NCI-H1694 (cell line): ENCODE results near the gene NAT8L.

Experiments
- DNase-seq: peaks from one replicate; lab custom pipeline; 2025; lab: John Stamatoyannopoulos, UW

NAT8L gene

GRCh38 chr4:2094545-2094944 is 35.4 kb downstream of the NAT8L start:
- DNase-seq, result no peak

- DNase-seq, result no peak
Observed at GRCh38 chr4:2095236-2096072, 36.3 kb downstream of the NAT8L start.

- DNase-seq, result no peak
Observed at GRCh38 chr4:2096073-2096609, 37.0 kb downstream of the NAT8L start.

GRCh38 chr4:2101346-2102044 is 42.4 kb downstream of the NAT8L start:
- no peak for DNase-seq

- DNase-seq, result no peak
Observed at GRCh38 chr4:2102045-2102883, 43.1 kb downstream of the NAT8L start.

GRCh38 chr4:2103127-2103842 is 44.2 kb downstream of the NAT8L start:
- DNase-seq, result no peak

GRCh38 chr4:2103843-2104547 is 44.9 kb downstream of the NAT8L start:
- DNase-seq, result no peak

- no peak for DNase-seq
Observed at GRCh38 chr4:2104556-2105345, 45.6 kb downstream of the NAT8L start.

GRCh38 chr4:2105559-2105958 is 46.4 kb downstream of the NAT8L start:
- DNase-seq, result no peak

GRCh38 chr4:2116687-2117400 is 57.7 kb downstream of the NAT8L start:
- DNase-seq, result no peak
